ENCODE results near the gene ADAM33. TPM values are rescaled to one million over a fixed set of nuclear protein-coding genes. Genes with fewer than 3 reads are reported as not detected.

The ADAM33 gene
- total RNA-seq, 2 donors from 2014 or later: 3.0 to 3.3 TPM

DNA sequence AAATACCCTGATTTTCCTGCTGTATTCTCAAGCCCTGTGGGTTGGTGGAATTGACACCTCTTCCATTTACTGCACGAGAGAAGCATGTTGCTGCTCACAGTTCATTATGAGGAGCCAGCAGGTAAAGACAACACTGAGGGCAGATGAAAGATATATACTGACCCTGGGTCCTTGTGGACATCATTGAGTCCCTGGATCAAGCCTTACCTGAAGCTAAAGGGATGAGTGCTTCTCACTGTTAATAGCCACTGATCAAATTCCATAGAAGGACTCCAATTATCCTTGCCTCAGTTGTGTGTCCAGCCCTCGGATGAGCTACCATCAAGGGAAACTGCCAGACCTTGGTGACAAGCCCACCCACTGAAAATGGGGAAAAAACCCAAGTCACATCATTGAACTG is 38.3 kb upstream of the ADAM33 start:
- no peak overlapping the region for H3K4me3 Mint-ChIP-seq
- no peak for DNase-seq
- H3K9me3 Mint-ChIP-seq: no peaks in the 10 kb centered on the region
- Histone ChIP-seq H3K9ac (ENCODE audit: extremely low read depth, low read length, poor library complexity, severe bottlenecking) (no peak overlapping the region), H3K27ac (ENCODE audit: low read depth, low read length) (no peak overlapping the region), H3K27me3 (ENCODE audit: control insufficient read depth, insufficient read depth, low read length, poor library complexity, severe bottlenecking) (peaks cover 23% of the 10 kb centered on the region), H3K9me3 (ENCODE audit: control insufficient read depth, low read length) (no peaks in the 10 kb centered on the region), H3K4me3 (ENCODE audit: low read length) (no peak overlapping the region), H3K4me1 (ENCODE audit: control insufficient read depth, insufficient read depth, low read length) (no peaks in the 10 kb centered on the region), H3K36me3 (ENCODE audit: control insufficient read depth, insufficient read depth, low read length) (no peaks in the 10 kb centered on the region)
- peaks cover 26% of the 10 kb centered on the region for H3K27me3 Mint-ChIP-seq (ENCODE audit: insufficient read depth)
- no peaks in the 10 kb centered on the region for H3K4me1 Mint-ChIP-seq
- no peaks in the 10 kb centered on the region for H3K36me3 Mint-ChIP-seq (ENCODE audit: low read depth)
- TF ChIP-seq, protein P1, sequence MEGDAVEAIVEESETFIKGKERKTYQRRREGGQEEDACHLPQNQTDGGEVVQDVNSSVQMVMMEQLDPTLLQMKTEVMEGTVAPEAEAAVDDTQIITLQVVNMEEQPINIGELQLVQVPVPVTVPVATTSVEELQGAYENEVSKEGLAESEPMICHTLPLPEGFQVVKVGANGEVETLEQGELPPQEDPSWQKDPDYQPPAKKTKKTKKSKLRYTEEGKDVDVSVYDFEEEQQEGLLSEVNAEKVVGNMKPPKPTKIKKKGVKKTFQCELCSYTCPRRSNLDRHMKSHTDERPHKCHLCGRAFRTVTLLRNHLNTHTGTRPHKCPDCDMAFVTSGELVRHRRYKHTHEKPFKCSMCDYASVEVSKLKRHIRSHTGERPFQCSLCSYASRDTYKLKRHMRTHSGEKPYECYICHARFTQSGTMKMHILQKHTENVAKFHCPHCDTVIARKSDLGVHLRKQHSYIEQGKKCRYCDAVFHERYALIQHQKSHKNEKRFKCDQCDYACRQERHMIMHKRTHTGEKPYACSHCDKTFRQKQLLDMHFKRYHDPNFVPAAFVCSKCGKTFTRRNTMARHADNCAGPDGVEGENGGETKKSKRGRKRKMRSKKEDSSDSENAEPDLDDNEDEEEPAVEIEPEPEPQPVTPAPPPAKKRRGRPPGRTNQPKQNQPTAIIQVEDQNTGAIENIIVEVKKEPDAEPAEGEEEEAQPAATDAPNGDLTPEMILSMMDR (conservative IDR thresholded peaks at IDR 0.05): no peak
- no peak overlapping the region for H3K27ac Mint-ChIP-seq
- 86% methylated on average over 2 of the region's 2 CpGs; no CpG with 5 or more reads in 1 of the 2 experiments for WGBS, 2 experiments (ENCODE audit: insufficient coverage in 1 of 2, insufficient read length in 1 of 2)

DNA sequence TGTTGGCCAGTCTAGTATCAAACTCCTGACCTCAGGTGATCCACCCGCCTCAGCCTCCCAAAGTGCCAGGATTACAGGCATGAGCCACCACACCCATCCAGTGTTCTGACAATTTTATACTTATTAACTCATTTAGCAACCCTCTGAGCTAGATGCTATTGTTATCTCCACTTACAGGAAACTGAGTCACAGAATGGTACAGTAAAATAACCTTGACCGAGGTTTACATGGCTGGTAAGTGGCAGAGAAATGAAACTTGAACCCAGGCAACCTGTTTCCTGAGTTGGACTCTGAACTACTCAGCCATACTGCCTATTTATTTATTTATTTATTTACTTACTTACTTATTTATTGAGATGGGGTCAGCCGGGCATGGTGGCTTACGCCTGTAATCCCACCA is 37.2 kb upstream of the ADAM33 start:
- Histone ChIP-seq H3K4me1 (ENCODE audit: control insufficient read depth, insufficient read depth, low read length) (no peaks in the 10 kb centered on the region), H3K9ac (ENCODE audit: extremely low read depth, low read length, poor library complexity, severe bottlenecking) (no peak overlapping the region), H3K27me3 (ENCODE audit: control insufficient read depth, insufficient read depth, low read length, poor library complexity, severe bottlenecking) (peaks cover 17% of the 10 kb centered on the region), H3K27ac (ENCODE audit: low read depth, low read length) (no peak overlapping the region), H3K4me3 (ENCODE audit: low read length) (no peak overlapping the region), H3K36me3 (ENCODE audit: control insufficient read depth, insufficient read depth, low read length) (no peaks in the 10 kb centered on the region), H3K9me3 (ENCODE audit: control insufficient read depth, low read length) (no peaks in the 10 kb centered on the region)
- no peaks in the 10 kb centered on the region for H3K36me3 Mint-ChIP-seq (ENCODE audit: low read depth)
- no peaks in the 10 kb centered on the region for H3K9me3 Mint-ChIP-seq
- 84 to 89% methylated on average over 2 to 4 of the region's 4 CpGs for WGBS, 2 experiments (ENCODE audit: insufficient coverage in 1 of 2, insufficient read length in 1 of 2)
- TF ChIP-seq, protein P1 (conservative IDR thresholded peaks at IDR 0.05): no peak
- H3K27me3 Mint-ChIP-seq (ENCODE audit: insufficient read depth): peaks cover 21% of the 10 kb centered on the region
- H3K4me3 Mint-ChIP-seq: no peak overlapping the region
- no peak for DNase-seq
- H3K4me1 Mint-ChIP-seq: no peaks in the 10 kb centered on the region
- no peak overlapping the region for H3K27ac Mint-ChIP-seq

DNA sequence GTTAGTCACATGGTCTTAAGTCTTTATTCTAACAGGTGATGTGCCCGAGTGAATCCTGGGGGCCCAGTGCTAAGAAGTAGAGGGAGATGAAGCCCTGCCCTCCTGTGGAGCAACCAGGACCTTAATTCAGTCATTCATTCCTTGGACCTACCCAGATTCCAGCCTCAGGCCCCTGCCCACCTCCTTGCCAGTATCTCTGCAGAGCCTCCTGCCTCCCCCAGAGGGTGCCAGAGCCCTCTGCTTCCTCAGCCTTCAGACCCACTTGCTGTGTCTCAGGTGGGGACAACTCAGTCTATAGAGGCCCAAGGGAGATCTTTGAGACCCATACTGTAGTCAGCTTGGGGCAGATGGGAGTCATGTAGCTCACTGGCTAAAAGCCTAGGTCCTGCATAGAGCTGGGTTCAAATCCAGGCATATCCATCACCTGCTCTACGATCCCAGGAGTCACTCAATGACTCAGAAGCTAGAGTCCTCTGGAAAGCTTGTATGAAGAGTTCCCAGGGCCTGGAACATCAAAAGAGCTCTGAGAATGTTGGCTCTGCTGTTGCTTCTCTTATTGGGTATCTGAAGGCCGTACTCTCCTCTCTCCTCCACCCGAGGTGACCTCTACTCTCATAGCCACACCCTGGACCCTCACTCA is 34.5 kb upstream of the ADAM33 start:
- Mint-ChIP-seq H3K4me3 (no peak overlapping the region), H3K27ac (no peak overlapping the region), H3K9me3 (no peaks in the 10 kb centered on the region), H3K36me3 (ENCODE audit: low read depth) (no peaks in the 10 kb centered on the region), H3K27me3 (ENCODE audit: insufficient read depth) (peaks cover 13% of the 10 kb centered on the region), H3K4me1 (no peaks in the 10 kb centered on the region)
- WGBS, 2 experiments (ENCODE audit: insufficient coverage in 1 of 2, insufficient read length in 1 of 2): 81 to 97% methylated on average over 3 to 4 of the region's 4 CpGs
- Histone ChIP-seq H3K9ac (ENCODE audit: extremely low read depth, low read length, poor library complexity, severe bottlenecking) (no peak overlapping the region), H3K27ac (ENCODE audit: low read depth, low read length) (no peak overlapping the region), H3K36me3 (ENCODE audit: control insufficient read depth, insufficient read depth, low read length) (no peaks in the 10 kb centered on the region), H3K4me3 (ENCODE audit: low read length) (no peak overlapping the region), H3K9me3 (ENCODE audit: control insufficient read depth, low read length) (no peaks in the 10 kb centered on the region), H3K4me1 (ENCODE audit: control insufficient read depth, insufficient read depth, low read length) (no peaks in the 10 kb centered on the region), H3K27me3 (ENCODE audit: control insufficient read depth, insufficient read depth, low read length, poor library complexity, severe bottlenecking) (peaks cover 16% of the 10 kb centered on the region)
- TF ChIP-seq, protein P1 (conservative IDR thresholded peaks at IDR 0.05): peak; percentile 94
- peak; percentile 86 for DNase-seq
